Cardiac muscle cell (in vitro differentiated cells and primary cell): ENCODE results near the gene LRRC7. TPM values are rescaled to one million over a fixed set of nuclear protein-coding genes. Genes with fewer than 3 reads are reported as not detected.
A peak's percentile ranks its signal among the peaks of the same experiment; 100 is the strongest.

ENCODE experiments used
- DNase-seq, 2 donors: peaks; one replicate each; pipeline versions ENCODE4 v3.0.0 to v3.0.0-alpha.2; 2010 to 2017; ENCODE audit warnings: low read depth in 1 of 2, low spot score in 1 of 2
- H3K27ac ChIP-seq: fragments of 200-600 bp; sonication (generic); 2 replicates; pipeline ENCODE4 v1.5.1; 2016
- H3K27me3 ChIP-seq: fragments of 200-600 bp; sonication (generic); 2 replicates; pipeline ENCODE4 v1.6.0; 2016; ENCODE audit warnings: control low read depth
- H3K36me3 ChIP-seq: fragments of 200-600 bp; sonication (generic); 2 replicates; pipeline ENCODE4 v1.5.1; 2016; ENCODE audit warnings: control low read depth
- H3K4me1 ChIP-seq: fragments of 200-600 bp; sonication (generic); 2 replicates; pipeline ENCODE4 v1.8.1; 2017; ENCODE audit warnings: low read depth, mild to moderate bottlenecking, mixed run types
- H3K4me3 ChIP-seq: fragments of 200-600 bp; sonication (generic); 2 replicates; pipeline ENCODE4 v1.5.1; 2016; ENCODE audit warnings: mild to moderate bottlenecking
- H3K9me3 ChIP-seq: fragments of 200-600 bp; sonication (generic); 2 replicates; pipeline ENCODE4 v1.5.1; 2017; ENCODE audit warnings: low read depth, mild to moderate bottlenecking, control low read depth
- polyA plus RNA-seq: library from polyadenylated mRNA; unstranded; fragments of >200 nt; fragmentation: Nextera tagmentation; extraction: Ambion mirVana; gene quantifications from 2 replicates; pipeline ENCODE4 v1.2.1, GENCODE V29; 2016
- total RNA-seq: library from RNA; depleted of rRNA; stranded (reverse); fragments of >200 nt; gene quantifications from 2 replicates; pipeline ENCODE4 v1.2.3, GENCODE V29; 2016
- TF ChIP-seq, protein P1 (sequence below): IDR thresholded peaks from 2 replicates; pipeline ENCODE4 v1.5.1; 2012; ENCODE audit warnings: low read depth, mild to moderate bottlenecking, low read length

The LRRC7 gene
- total and polyA plus RNA-seq, 2 experiments from 2014 or later: 0.09 TPM; not detected in 1

DNA sequence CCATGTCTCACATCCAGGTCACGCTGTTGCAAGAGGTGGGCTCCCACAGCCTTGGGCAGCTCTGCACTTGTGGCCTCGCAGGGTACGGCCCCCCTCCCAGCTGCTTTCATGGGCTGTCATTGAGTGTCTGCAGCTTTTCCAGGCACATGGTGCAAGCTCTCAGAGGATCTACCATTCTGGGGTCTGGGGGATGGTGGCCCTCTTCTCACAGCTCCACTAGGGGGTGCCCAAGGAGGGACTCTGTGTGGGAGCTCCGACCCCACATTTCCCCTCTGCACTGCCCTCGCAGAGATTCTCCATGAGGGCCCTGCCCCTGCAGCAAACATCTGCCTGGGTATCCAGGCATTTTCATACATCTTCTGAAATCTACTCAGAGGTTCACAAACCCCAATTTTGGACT lies 219.4 kb downstream of the LRRC7 start:
- Histone ChIP-seq H3K36me3 (no peaks in the 10 kb centered on the region), H3K4me3 (no peak overlapping the region), H3K4me1 (no peaks in the 10 kb centered on the region), H3K27ac (no peak overlapping the region), H3K9me3 (no peaks in the 10 kb centered on the region), H3K27me3 (no peaks in the 10 kb centered on the region)
- TF ChIP-seq, protein P1, sequence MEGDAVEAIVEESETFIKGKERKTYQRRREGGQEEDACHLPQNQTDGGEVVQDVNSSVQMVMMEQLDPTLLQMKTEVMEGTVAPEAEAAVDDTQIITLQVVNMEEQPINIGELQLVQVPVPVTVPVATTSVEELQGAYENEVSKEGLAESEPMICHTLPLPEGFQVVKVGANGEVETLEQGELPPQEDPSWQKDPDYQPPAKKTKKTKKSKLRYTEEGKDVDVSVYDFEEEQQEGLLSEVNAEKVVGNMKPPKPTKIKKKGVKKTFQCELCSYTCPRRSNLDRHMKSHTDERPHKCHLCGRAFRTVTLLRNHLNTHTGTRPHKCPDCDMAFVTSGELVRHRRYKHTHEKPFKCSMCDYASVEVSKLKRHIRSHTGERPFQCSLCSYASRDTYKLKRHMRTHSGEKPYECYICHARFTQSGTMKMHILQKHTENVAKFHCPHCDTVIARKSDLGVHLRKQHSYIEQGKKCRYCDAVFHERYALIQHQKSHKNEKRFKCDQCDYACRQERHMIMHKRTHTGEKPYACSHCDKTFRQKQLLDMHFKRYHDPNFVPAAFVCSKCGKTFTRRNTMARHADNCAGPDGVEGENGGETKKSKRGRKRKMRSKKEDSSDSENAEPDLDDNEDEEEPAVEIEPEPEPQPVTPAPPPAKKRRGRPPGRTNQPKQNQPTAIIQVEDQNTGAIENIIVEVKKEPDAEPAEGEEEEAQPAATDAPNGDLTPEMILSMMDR: no peak
- no peak for DNase-seq

DNA sequence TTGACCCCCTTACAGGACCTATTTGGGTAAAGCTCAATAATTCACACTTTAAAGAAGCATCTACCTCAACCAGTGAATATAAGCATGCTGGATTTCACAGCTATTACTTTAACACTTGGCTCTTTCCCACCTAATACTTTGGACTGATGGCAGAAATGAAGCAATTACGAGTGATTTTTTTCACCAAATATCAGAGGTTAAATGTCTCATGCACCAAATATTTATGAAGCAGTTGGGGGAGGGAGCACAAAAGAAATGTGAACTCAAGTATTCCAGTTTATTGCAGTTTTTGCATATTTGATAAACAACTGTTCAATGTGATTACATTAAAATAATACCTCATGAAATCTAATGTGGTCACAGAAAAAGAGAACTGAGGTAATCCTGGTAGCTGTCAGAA lies 223.6 kb downstream of the LRRC7 start:
- no peaks in the 10 kb centered on the region for H3K9me3 ChIP-seq
- no peaks in the 10 kb centered on the region for H3K4me1 ChIP-seq
- H3K36me3 ChIP-seq: no peaks in the 10 kb centered on the region
- H3K4me3 ChIP-seq: no peak overlapping the region
- no peaks in the 10 kb centered on the region for H3K27me3 ChIP-seq
- TF ChIP-seq, protein P1: no peak
- peak in 1 of 2 donors; percentile 40 for DNase-seq
- H3K27ac ChIP-seq: no peak overlapping the region

DNA sequence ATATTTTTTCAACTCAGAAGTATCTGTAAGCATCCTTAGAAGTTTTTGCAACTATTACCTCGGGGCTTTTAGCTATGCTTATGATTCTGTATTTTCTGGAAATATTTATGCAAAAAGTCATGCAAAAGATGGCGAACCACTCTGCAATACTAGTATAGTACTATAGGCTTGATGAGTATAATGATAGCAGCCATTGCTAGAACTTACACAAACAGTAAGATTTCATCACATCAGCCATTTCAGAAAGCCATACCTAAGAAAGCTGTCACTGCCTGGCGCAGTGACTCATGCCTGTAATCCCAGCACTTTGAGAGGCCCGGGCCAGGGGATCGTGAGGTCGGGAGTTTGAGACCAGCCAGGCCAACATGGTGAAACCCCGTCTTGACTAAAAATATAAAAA lies 227.1 kb downstream of the LRRC7 start:
- no peaks in the 10 kb centered on the region for H3K4me1 ChIP-seq
- no peaks in the 10 kb centered on the region for H3K27me3 ChIP-seq
- peak in 1 of 2 donors; percentile 0 for DNase-seq
- H3K4me3 ChIP-seq: no peak overlapping the region
- no peaks in the 10 kb centered on the region for H3K9me3 ChIP-seq
- no peaks in the 10 kb centered on the region for H3K36me3 ChIP-seq
- TF ChIP-seq, protein P1: no peak
- no peak overlapping the region for H3K27ac ChIP-seq

DNA sequence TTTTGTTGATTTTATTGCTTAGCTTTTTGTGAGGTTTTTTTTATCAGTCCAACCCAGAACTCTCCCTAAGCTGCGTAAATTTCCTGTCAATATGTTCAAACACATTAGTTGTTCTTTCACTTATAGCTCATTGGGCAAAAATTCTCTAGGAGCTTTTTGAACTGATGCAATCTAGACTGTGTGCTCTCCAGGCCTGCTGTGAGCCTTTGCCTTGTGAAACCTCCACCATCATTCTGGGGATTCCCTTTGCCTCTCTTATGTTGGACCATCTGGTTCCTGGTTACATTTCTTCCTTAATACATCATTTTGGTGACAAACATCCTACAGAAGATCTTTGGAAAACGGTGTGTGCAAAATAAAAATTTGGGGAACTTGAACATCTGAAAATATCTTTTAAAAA lies 247.2 kb downstream of the LRRC7 start:
- Histone ChIP-seq H3K27ac (no peak overlapping the region), H3K4me1 (no peaks in the 10 kb centered on the region), H3K9me3 (no peaks in the 10 kb centered on the region), H3K4me3 (no peak overlapping the region), H3K36me3 (no peaks in the 10 kb centered on the region), H3K27me3 (no peaks in the 10 kb centered on the region)
- TF ChIP-seq, protein P1: no peak
- DNase-seq: peak in 1 of 2 donors; percentile 43

DNA sequence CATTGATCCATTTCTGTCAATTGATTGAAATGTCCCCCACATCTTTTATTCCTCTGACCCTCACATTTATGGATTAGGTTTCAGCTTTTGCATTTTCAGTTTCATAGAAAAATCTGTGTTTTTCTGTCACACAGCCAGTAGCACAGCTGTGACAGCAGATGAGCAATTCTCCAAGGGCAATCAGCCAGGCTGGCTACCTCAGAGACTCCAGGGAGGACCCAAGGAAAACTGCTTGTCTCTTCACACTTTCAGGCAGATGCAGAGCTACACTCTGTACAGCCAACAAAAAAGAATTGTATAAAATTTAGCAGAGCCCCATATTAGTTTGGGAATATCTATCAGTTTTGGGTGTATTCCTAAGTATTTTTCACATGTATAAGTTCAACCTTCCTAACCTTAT lies 257.2 kb downstream of the LRRC7 start:
- TF ChIP-seq, protein P1: no peak
- H3K27ac ChIP-seq: no peak overlapping the region
- DNase-seq: peak in 1 of 2 donors; percentile 9

DNA sequence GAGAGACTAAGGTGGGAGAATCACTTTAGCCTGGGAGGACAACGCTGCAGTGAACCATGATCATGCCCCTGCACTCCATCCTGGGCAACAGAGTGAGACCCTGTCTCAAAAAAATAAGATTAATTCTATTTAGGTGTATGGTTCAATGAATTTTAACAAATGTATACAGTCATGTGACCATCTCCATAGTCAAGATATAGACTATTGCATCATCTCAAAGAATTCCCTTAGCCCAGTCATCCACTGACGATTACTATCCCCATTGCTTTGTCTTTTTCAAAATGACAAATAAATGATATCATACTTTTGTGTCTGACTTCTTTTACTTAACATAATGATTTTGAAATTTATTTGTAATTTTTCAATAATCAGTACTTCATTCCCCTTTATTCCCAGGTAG lies 260.0 kb downstream of the LRRC7 start:
- TF ChIP-seq, protein P1: no peak
- Histone ChIP-seq H3K4me1 (peaks cover 17% of the 10 kb centered on the region), H3K9me3 (no peaks in the 10 kb centered on the region), H3K36me3 (no peaks in the 10 kb centered on the region), H3K4me3 (no peak overlapping the region), H3K27ac (no peak overlapping the region), H3K27me3 (no peaks in the 10 kb centered on the region)
- DNase-seq: no peak

More for the DNA sequence above, 257.2 kb downstream of the LRRC7 start:
- no peaks in the 10 kb centered on the region for H3K36me3 ChIP-seq
- H3K27me3 ChIP-seq: no peaks in the 10 kb centered on the region
- H3K4me3 ChIP-seq: no peak overlapping the region
- no peaks in the 10 kb centered on the region for H3K9me3 ChIP-seq
- peaks cover 17% of the 10 kb centered on the region for H3K4me1 ChIP-seq
